ENCODE results near the gene GPR45.

GRCh38 chr2:105220604-105221003 is 20.9 kb upstream of the GPR45 start:
- TF ChIP-seq EZH2 (IDR thresholded peaks at IDR 0.05; ENCODE audit: low read depth, unreplicated experiment): no peak
- TF ChIP-seq CTCF (conservative IDR thresholded peaks at IDR 0.05; ENCODE audit: low read depth in 2 of 2): no peak
- TF ChIP-seq REST (IDR thresholded peaks at IDR 0.05; ENCODE audit: unreplicated experiment): no peak
- no peak for TF ChIP-seq EZH2phosphoT487 (IDR thresholded peaks at IDR 0.05; ENCODE audit: unreplicated experiment)
- no peak for TF ChIP-seq POLR2AphosphoS5 (IDR thresholded peaks at IDR 0.05; ENCODE audit: low read depth)
- no peak for TF ChIP-seq ZNF114 (CRISPR knock-in tag; IDR thresholded peaks at IDR 0.05)
- TF ChIP-seq CREB1 (CRISPR knock-in tag; IDR thresholded peaks at IDR 0.05; ENCODE audit: low read depth): no peak
- no peak for TF ChIP-seq STAT1 (IDR thresholded peaks at IDR 0.05; ENCODE audit: unreplicated experiment)
- no peak for TF ChIP-seq JUNB (IDR thresholded peaks at IDR 0.05; ENCODE audit: unreplicated experiment)

All from GM23338 (cell line).